SH-SY5Y (cell line): ENCODE data around the gene SH3D19.

Experiments used
- GATA2 ChIP-seq: IDR thresholded peaks from 2 replicates; pipeline ENCODE4 v1.6.1; 2011; ENCODE audit warnings: mild to moderate bottlenecking, low read depth, low read length
- GATA3 ChIP-seq: IDR thresholded peaks from 2 replicates; pipeline ENCODE4 v1.6.1; 2011; ENCODE audit warnings: low read depth, mild to moderate bottlenecking, low read length, moderate library complexity

GRCh38 chr4:151143162-151143561 is 182.2 kb downstream of the SH3D19 start:
- TF ChIP-seq GATA3 (no peak), GATA2 (no peak)
